Activated naive CD4-positive, alpha-beta T cell treated with anti-CD3 and anti-CD28 coated beads, Interleukin-2, amount 50 U/mL, for 24 hours (primary cell): ENCODE measurements around the gene GJD3.

Experiments used
- H3K27ac Mint-ChIP-seq: one replicate; pipeline ENCODE4 v1.8.0; 2021; ENCODE audit warnings: mild to moderate bottlenecking, mixed read lengths
- H3K27me3 Mint-ChIP-seq: one replicate; pipeline ENCODE4 v1.8.0; 2021; ENCODE audit warnings: mixed read lengths
- H3K36me3 Mint-ChIP-seq: one replicate; pipeline ENCODE4 v1.8.0; 2021; ENCODE audit warnings: mixed read lengths
- H3K4me1 Mint-ChIP-seq: one replicate; pipeline ENCODE4 v1.8.0; 2021; ENCODE audit warnings: mixed read lengths
- H3K4me3 Mint-ChIP-seq: one replicate; pipeline ENCODE4 v1.8.0; 2021; ENCODE audit warnings: mild to moderate bottlenecking, mixed read lengths
- H3K9me3 Mint-ChIP-seq: one replicate; pipeline ENCODE4 v1.8.0; 2021; ENCODE audit warnings: mixed read lengths

GJD3 gene

GRCh38 chr17:40326832-40327199 lies 37.7 kb downstream of the GJD3 start:
- no peaks in the 10 kb centered on the region for H3K27me3 Mint-ChIP-seq
- H3K9me3 Mint-ChIP-seq, result no peaks in the 10 kb centered on the region
- H3K36me3 Mint-ChIP-seq, result peaks cover 6% of the 10 kb centered on the region
- peak overlapping the region; percentile 86 for H3K4me3 Mint-ChIP-seq
- peaks cover 85% of the 10 kb centered on the region for H3K4me1 Mint-ChIP-seq
- peak overlapping the region; percentile 87 for H3K27ac Mint-ChIP-seq

GRCh38 chr17:40326014-40326831 lies 38.3 kb downstream of the GJD3 start:
- peak overlapping the region; percentile 86 for H3K4me3 Mint-ChIP-seq
- H3K27ac Mint-ChIP-seq, result peak overlapping the region; percentile 87
- peaks cover 2% of the 10 kb centered on the region for H3K36me3 Mint-ChIP-seq
- peaks cover 85% of the 10 kb centered on the region for H3K4me1 Mint-ChIP-seq
- H3K27me3 Mint-ChIP-seq, result no peaks in the 10 kb centered on the region
- no peaks in the 10 kb centered on the region for H3K9me3 Mint-ChIP-seq

- Mint-ChIP-seq H3K9me3 (no peaks in the 10 kb centered on the region), H3K27ac (peak overlapping the region; percentile 87), H3K4me3 (peak overlapping the region; percentile 97), H3K36me3 (peaks cover 1% of the 10 kb centered on the region), H3K27me3 (no peaks in the 10 kb centered on the region), H3K4me1 (peaks cover 79% of the 10 kb centered on the region)
Observed at GRCh38 chr17:40325156-40326013, 39.2 kb downstream of the GJD3 start.

GRCh38 chr17:40323391-40324381 lies 40.9 kb downstream of the GJD3 start:
- H3K4me1 Mint-ChIP-seq, result peaks cover 73% of the 10 kb centered on the region
- H3K27me3 Mint-ChIP-seq, result no peaks in the 10 kb centered on the region
- H3K36me3 Mint-ChIP-seq, result peaks cover 4% of the 10 kb centered on the region
- H3K9me3 Mint-ChIP-seq, result no peaks in the 10 kb centered on the region
- H3K4me3 Mint-ChIP-seq, result peak overlapping the region; percentile 97
- peak overlapping the region; percentile 99 for H3K27ac Mint-ChIP-seq

- Mint-ChIP-seq H3K27me3 (no peaks in the 10 kb centered on the region), H3K4me3 (peak overlapping the region; percentile 97), H3K27ac (peak overlapping the region; percentile 99), H3K36me3 (peaks cover 2% of the 10 kb centered on the region), H3K9me3 (no peaks in the 10 kb centered on the region), H3K4me1 (peaks cover 68% of the 10 kb centered on the region)
Observed at GRCh38 chr17:40322358-40323315, 41.9 kb downstream of the GJD3 start.

GRCh38 chr17:40321961-40322357 lies 42.6 kb downstream of the GJD3 start:
- Mint-ChIP-seq H3K27me3 (no peaks in the 10 kb centered on the region), H3K4me3 (peak overlapping the region; percentile 97), H3K4me1 (peaks cover 68% of the 10 kb centered on the region), H3K36me3 (peaks cover 2% of the 10 kb centered on the region), H3K27ac (peak overlapping the region; percentile 99), H3K9me3 (no peaks in the 10 kb centered on the region)

GRCh38 chr17:40321524-40321929 lies 43.0 kb downstream of the GJD3 start:
- Mint-ChIP-seq H3K4me3 (peak overlapping the region; percentile 97), H3K27ac (peak overlapping the region; percentile 99), H3K36me3 (peaks cover 2% of the 10 kb centered on the region)

GRCh38 chr17:40320756-40321523 lies 43.6 kb downstream of the GJD3 start:
- H3K4me3 Mint-ChIP-seq, result peak overlapping the region; percentile 97
- H3K4me1 Mint-ChIP-seq, result peaks cover 65% of the 10 kb centered on the region
- H3K27me3 Mint-ChIP-seq, result no peaks in the 10 kb centered on the region
- peaks cover 2% of the 10 kb centered on the region for H3K36me3 Mint-ChIP-seq
- no peaks in the 10 kb centered on the region for H3K9me3 Mint-ChIP-seq
- peak overlapping the region; percentile 99 for H3K27ac Mint-ChIP-seq

More at GRCh38 chr17:40321524-40321929, 43.0 kb downstream of the GJD3 start:
- Mint-ChIP-seq H3K4me1 (peaks cover 65% of the 10 kb centered on the region), H3K27me3 (no peaks in the 10 kb centered on the region), H3K9me3 (no peaks in the 10 kb centered on the region)

GRCh38 chr17:40319651-40320540 lies 44.6 kb downstream of the GJD3 start:
- Mint-ChIP-seq H3K4me3 (peak overlapping the region; percentile 97), H3K27ac (peak overlapping the region; percentile 94), H3K36me3 (peaks cover 2% of the 10 kb centered on the region), H3K9me3 (no peaks in the 10 kb centered on the region), H3K27me3 (no peaks in the 10 kb centered on the region), H3K4me1 (peaks cover 67% of the 10 kb centered on the region)

GRCh38 chr17:40318830-40319391 lies 45.6 kb downstream of the GJD3 start:
- peak overlapping the region; percentile 97 for H3K4me3 Mint-ChIP-seq
- peaks cover 67% of the 10 kb centered on the region for H3K4me1 Mint-ChIP-seq
- no peaks in the 10 kb centered on the region for H3K27me3 Mint-ChIP-seq
- no peaks in the 10 kb centered on the region for H3K9me3 Mint-ChIP-seq
- H3K27ac Mint-ChIP-seq, result peak overlapping the region; percentile 94
- peaks cover 2% of the 10 kb centered on the region for H3K36me3 Mint-ChIP-seq

GRCh38 chr17:40317880-40318829 lies 46.4 kb downstream of the GJD3 start:
- H3K4me1 Mint-ChIP-seq, result peaks cover 64% of the 10 kb centered on the region
- H3K36me3 Mint-ChIP-seq, result peaks cover 2% of the 10 kb centered on the region
- peak overlapping the region; percentile 94 for H3K27ac Mint-ChIP-seq
- H3K9me3 Mint-ChIP-seq, result no peaks in the 10 kb centered on the region
- H3K4me3 Mint-ChIP-seq, result peak overlapping the region; percentile 97
- no peaks in the 10 kb centered on the region for H3K27me3 Mint-ChIP-seq
